RCC 7860 (cell line): Measurements from ENCODE around the gene FSHR.
A peak's percentile ranks its signal among the peaks of the same experiment; 100 is the strongest.

ENCODE experiments used
- DNase-seq: peaks from one replicate; pipeline ENCODE4 v3.0.0-alpha.2; 2015; ENCODE audit warnings: low spot score
- FAIRE-seq: peaks from 2 replicates; lab custom pipeline; 2012; peaks lifted over from hg19 to GRCh38; lab: Jason Lieb, UNC

Gene FSHR

DNA sequence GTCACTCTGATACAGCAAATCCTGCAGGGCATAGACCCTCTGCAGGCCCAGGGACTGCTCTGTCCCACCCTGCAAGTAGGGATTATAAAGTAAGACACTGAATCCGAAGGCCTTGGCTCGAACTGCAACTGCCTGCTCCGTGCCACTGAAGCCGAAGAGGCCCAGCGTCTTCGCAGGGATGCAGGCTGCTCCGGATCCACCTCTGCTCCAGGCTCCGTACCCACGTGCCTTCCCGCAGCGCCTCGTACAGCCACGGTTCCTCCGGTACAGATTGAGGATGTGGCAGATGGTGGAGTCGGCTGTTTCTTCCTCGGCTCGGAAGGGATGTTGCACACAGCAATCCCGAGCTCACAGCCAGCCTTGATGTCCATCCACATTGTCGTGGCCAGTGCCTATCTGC is 238.4 kb downstream of the FSHR start:
- FAIRE-seq = no peak
- no peak for DNase-seq

DNA sequence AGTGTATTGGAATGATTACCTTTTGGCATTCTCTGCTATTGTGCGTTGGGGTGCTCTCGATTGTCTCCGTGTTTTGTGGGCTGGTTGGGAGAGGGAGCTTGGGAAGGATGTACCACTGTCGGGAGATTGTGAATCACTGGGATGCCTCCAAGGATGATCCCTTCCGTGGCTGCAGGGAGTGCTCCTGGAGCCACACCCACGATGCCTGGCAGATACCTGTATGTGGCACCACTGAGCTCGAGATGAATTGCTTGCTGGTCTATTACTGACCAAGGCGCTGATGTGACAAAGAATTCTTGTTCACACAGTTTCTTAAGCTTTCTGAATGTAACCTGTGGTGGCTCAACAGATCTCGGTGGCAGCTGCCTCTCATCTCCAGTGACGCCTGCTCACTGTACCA is 239.1 kb downstream of the FSHR start:
- DNase-seq = no peak
- no peak for FAIRE-seq

DNA sequence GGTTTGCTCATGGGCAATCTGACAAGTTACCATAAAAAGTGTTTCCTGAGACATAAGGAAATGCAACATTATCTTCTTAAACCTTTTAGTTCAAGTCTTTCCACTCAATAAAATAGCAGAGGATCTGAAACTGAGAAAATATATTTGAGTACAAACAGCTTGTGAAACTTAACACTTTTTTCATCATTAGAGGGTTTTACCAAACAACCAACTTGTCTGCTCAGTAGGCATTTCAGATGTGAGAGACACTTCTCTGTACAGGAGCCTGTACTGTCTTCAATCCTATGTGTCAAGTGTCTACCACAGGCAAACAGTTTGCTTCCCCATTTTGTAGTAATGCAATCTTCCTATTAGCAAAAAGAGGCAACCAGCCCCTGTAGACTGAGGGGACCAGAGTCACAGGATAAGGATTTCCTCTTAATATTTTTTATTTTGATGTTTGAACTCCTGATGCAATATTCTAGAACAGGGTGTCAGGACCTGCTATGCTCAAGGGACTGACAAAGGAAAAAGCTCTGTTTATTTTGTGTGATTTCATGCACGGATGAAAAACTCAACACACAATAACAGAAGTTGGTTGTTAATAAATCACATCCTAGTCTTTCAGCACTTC is 239.7 kb downstream of the FSHR start:
- FAIRE-seq (peak; percentile 43), DNase-seq (no peak)
